ENCODE measurements around the gene POLR2B.

GRCh38 chr4:57034520-57034919, 55.8 kb downstream of the POLR2B start:
- TF ChIP-seq POLR2AphosphoS5 (IDR thresholded peaks at IDR 0.05; ENCODE audit: low read depth, low read length): no peak
- TF ChIP-seq, protein P1, sequence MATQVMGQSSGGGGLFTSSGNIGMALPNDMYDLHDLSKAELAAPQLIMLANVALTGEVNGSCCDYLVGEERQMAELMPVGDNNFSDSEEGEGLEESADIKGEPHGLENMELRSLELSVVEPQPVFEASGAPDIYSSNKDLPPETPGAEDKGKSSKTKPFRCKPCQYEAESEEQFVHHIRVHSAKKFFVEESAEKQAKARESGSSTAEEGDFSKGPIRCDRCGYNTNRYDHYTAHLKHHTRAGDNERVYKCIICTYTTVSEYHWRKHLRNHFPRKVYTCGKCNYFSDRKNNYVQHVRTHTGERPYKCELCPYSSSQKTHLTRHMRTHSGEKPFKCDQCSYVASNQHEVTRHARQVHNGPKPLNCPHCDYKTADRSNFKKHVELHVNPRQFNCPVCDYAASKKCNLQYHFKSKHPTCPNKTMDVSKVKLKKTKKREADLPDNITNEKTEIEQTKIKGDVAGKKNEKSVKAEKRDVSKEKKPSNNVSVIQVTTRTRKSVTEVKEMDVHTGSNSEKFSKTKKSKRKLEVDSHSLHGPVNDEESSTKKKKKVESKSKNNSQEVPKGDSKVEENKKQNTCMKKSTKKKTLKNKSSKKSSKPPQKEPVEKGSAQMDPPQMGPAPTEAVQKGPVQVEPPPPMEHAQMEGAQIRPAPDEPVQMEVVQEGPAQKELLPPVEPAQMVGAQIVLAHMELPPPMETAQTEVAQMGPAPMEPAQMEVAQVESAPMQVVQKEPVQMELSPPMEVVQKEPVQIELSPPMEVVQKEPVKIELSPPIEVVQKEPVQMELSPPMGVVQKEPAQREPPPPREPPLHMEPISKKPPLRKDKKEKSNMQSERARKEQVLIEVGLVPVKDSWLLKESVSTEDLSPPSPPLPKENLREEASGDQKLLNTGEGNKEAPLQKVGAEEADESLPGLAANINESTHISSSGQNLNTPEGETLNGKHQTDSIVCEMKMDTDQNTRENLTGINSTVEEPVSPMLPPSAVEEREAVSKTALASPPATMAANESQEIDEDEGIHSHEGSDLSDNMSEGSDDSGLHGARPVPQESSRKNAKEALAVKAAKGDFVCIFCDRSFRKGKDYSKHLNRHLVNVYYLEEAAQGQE (IDR thresholded peaks at IDR 0.05; ENCODE audit: insufficient read depth in 1 of 2, low read depth in 2 of 2, low read length in 2 of 2): no peak

Data from PFSK-1 (cell line).